GM19397 (cell line): Measurements from ENCODE around the gene OR6P1.

Experiments used
- ATAC-seq: cut with Tn5 transposase; IDR thresholded peaks from one replicate; pipeline ENCODE4 v1.9.1; 2021; ENCODE audit warnings: mild to moderate bottlenecking, moderate library complexity; ENCODE audit not compliant: unreplicated experiment

Gene OR6P1

GRCh38 chr1:158570480-158570879, at the start of gene OR6P1:
Gene OR6P1, minus strand, starts transcription at chr1:158570580. Its CDS starts 6,976 bp downstream, at chr1:158563604.
- no peak for ATAC-seq

GRCh38 chr1:158613764-158614163, 43.4 kb upstream of the OR6P1 start:
- ATAC-seq = no peak

GRCh38 chr1:158611916-158612315, 41.5 kb upstream of the OR6P1 start:
- no peak for ATAC-seq

- no peak for ATAC-seq
Observed at GRCh38 chr1:158607296-158607695, 36.9 kb upstream of the OR6P1 start.

GRCh38 chr1:158604968-158605367, 34.6 kb upstream of the OR6P1 start, which contains the start of gene OR10Z1:
Gene OR10Z1, plus strand, starts transcription at chr1:158605268. Its CDS starts 1,171 bp downstream, at chr1:158606439.
- ATAC-seq = no peak

GRCh38 chr1:158600735-158601134, 30.4 kb upstream of the OR6P1 start:
- ATAC-seq = no peak

GRCh38 chr1:158586942-158587341, 16.6 kb upstream of the OR6P1 start:
- no peak for ATAC-seq

GRCh38 chr1:158583962-158584361, 13.6 kb upstream of the OR6P1 start:
- ATAC-seq = no peak

- ATAC-seq = no peak
Observed at GRCh38 chr1:158579733-158580132, 9.4 kb upstream of the OR6P1 start, which contains the start of gene OR10X1. Gene OR10X1, minus strand, starts transcription at chr1:158579899. Its CDS starts 0 bp downstream, at chr1:158579899.

- no peak for ATAC-seq
Observed at GRCh38 chr1:158577561-158577960, 7.2 kb upstream of the OR6P1 start.

GRCh38 chr1:158572226-158572625, 1.8 kb upstream of the OR6P1 start:
- no peak for ATAC-seq

- no peak for ATAC-seq
Observed at GRCh38 chr1:158564608-158565007, 5.8 kb downstream of the OR6P1 start.

GRCh38 chr1:158563853-158564252, 6.5 kb downstream of the OR6P1 start:
- ATAC-seq = no peak

- no peak for ATAC-seq
Observed at GRCh38 chr1:158559696-158560095, 10.7 kb downstream of the OR6P1 start.

GRCh38 chr1:158554352-158554751, 16.0 kb downstream of the OR6P1 start, which contains the start of gene OR6Y1:
Gene OR6Y1, minus strand, starts transcription at chr1:158554405. Its CDS starts 6,300 bp downstream, at chr1:158548105.
- ATAC-seq = no peak

GRCh38 chr1:158552296-158552695, 18.1 kb downstream of the OR6P1 start:
- ATAC-seq = no peak

- ATAC-seq = no peak
Observed at GRCh38 chr1:158547533-158547932, 22.8 kb downstream of the OR6P1 start.

- ATAC-seq = no peak
Observed at GRCh38 chr1:158537609-158538008, 32.8 kb downstream of the OR6P1 start.

- ATAC-seq = no peak
Observed at GRCh38 chr1:158534496-158534895, 35.9 kb downstream of the OR6P1 start.

- no peak for ATAC-seq
Observed at GRCh38 chr1:158527190-158527815, 43.1 kb downstream of the OR6P1 start.

- no peak for ATAC-seq
Observed at GRCh38 chr1:158521666-158522058, 48.7 kb downstream of the OR6P1 start.

- ATAC-seq = no peak
Observed at GRCh38 chr1:158520955-158521665, 49.3 kb downstream of the OR6P1 start.
